ENCODE data around the gene PHKG2.

The PHKG2 gene

DNA sequence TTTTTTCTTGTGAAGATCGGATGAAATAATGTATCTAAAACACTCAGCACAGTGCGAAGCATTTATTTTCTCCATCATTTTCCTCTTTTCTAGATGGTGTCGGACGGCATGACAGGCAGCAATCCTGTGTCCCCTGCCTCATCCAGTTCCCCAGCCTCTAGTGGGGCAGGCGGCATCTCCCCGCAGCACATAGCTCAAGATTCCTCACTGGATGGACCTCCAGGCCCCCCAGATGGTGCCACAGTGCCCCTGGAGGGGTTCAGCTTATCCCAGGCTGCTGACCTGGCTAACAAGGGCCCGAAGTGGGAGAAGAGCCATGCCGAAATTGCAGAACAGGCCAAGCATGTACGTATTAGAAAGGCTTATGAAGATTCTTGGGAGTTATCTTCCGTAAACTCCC lies 44.3 kb upstream of the PHKG2 start:
- H3K4me3 ChIP-seq (ENCODE audit: low read depth, low read length), result no peak overlapping the region
- DNase-seq (ENCODE audit: low read depth), result no peak
- TF ChIP-seq, protein P1, sequence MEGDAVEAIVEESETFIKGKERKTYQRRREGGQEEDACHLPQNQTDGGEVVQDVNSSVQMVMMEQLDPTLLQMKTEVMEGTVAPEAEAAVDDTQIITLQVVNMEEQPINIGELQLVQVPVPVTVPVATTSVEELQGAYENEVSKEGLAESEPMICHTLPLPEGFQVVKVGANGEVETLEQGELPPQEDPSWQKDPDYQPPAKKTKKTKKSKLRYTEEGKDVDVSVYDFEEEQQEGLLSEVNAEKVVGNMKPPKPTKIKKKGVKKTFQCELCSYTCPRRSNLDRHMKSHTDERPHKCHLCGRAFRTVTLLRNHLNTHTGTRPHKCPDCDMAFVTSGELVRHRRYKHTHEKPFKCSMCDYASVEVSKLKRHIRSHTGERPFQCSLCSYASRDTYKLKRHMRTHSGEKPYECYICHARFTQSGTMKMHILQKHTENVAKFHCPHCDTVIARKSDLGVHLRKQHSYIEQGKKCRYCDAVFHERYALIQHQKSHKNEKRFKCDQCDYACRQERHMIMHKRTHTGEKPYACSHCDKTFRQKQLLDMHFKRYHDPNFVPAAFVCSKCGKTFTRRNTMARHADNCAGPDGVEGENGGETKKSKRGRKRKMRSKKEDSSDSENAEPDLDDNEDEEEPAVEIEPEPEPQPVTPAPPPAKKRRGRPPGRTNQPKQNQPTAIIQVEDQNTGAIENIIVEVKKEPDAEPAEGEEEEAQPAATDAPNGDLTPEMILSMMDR (IDR thresholded peaks at IDR 0.05; ENCODE audit: low read depth, low read length), result no peak
- TF ChIP-seq MYC (IDR thresholded peaks at IDR 0.05; ENCODE audit: low read depth, low read length) (no peak), POLR2A (IDR thresholded peaks at IDR 0.05; ENCODE audit: extremely low read depth, insufficient read length) (no peak)
- TF ChIP-seq, protein P2, sequence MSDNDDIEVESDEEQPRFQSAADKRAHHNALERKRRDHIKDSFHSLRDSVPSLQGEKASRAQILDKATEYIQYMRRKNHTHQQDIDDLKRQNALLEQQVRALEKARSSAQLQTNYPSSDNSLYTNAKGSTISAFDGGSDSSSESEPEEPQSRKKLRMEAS (IDR thresholded peaks at IDR 0.05; ENCODE audit: low read depth, low read length), result no peak

DNA sequence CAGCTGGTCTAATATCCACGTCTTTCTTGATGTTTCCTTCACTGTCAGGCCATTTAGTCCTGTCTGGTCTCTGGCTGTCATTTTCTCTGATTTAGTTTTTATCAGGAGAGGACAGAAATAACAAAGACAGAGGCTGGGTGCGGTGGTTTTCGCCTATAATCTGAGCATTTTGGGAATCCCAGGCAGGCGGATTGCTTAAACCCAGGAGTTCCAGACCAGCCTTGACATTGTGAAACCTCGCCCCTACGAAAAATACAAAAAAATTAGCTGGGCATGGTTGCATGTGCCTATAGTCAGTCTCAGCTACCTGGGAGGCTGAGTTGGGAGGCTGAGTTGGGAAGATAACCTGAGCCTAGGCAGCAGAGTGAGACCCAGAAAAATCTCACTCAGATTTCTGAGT lies 42.2 kb upstream of the PHKG2 start:
- DNase-seq (ENCODE audit: low read depth), result no peak
- H3K4me3 ChIP-seq (ENCODE audit: low read depth, low read length), result no peak overlapping the region
- TF ChIP-seq MYC (IDR thresholded peaks at IDR 0.05; ENCODE audit: low read depth, low read length), result no peak
- TF ChIP-seq, protein P2 (IDR thresholded peaks at IDR 0.05; ENCODE audit: low read depth, low read length), result no peak
- TF ChIP-seq POLR2A (IDR thresholded peaks at IDR 0.05; ENCODE audit: extremely low read depth, insufficient read length), result no peak
- TF ChIP-seq, protein P1 (IDR thresholded peaks at IDR 0.05; ENCODE audit: low read depth, low read length), result no peak

DNA sequence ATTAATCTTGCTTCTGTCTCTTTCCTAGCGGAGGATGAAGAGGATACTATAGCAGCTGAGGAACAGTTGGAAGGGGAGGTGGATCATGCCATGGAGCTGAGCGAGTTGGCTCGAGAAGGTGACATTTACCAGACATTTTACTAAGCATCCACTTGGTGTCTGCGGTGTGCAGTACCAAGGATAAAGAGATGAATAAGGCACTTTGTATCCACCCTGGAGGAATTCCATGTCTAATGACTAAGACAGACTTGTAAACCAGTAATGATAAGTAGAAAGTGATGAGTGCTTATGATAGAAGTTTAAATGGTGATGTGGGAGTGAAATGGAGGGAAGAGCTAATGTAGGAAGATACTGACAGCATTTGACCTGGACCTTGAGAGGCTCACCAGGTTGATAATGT lies 37.3 kb upstream of the PHKG2 start:
- no peak overlapping the region for H3K4me3 ChIP-seq (ENCODE audit: low read depth, low read length)
- TF ChIP-seq, protein P1 (IDR thresholded peaks at IDR 0.05; ENCODE audit: low read depth, low read length), result no peak
- TF ChIP-seq, protein P2 (IDR thresholded peaks at IDR 0.05; ENCODE audit: low read depth, low read length), result no peak
- TF ChIP-seq MYC (IDR thresholded peaks at IDR 0.05; ENCODE audit: low read depth, low read length) (no peak), POLR2A (IDR thresholded peaks at IDR 0.05; ENCODE audit: extremely low read depth, insufficient read length) (no peak)
- DNase-seq (ENCODE audit: low read depth), result no peak

DNA sequence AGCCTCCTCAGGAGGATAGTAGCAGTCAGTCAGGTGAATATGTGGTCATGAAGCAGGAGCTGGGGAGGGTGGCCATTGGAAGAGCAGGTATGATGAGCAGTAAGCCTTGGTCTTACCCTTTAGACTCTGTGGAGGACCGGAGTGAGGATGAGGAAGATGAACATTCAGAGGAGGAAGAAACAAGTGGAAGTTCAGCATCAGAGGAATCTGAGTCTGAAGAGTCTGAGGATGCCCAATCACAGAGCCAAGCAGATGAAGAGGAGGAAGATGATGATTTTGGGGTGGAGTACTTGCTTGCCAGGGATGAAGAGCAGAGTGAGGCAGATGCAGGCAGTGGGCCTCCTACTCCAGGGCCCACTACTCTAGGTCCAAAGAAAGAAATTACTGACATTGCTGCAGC lies 36.5 kb upstream of the PHKG2 start:
- TF ChIP-seq POLR2A (IDR thresholded peaks at IDR 0.05; ENCODE audit: extremely low read depth, insufficient read length) (no peak), MYC (IDR thresholded peaks at IDR 0.05; ENCODE audit: low read depth, low read length) (no peak)
- TF ChIP-seq, protein P1 (IDR thresholded peaks at IDR 0.05; ENCODE audit: low read depth, low read length), result no peak
- TF ChIP-seq, protein P2 (IDR thresholded peaks at IDR 0.05; ENCODE audit: low read depth, low read length), result no peak
- DNase-seq (ENCODE audit: low read depth), result no peak
- no peak overlapping the region for H3K4me3 ChIP-seq (ENCODE audit: low read depth, low read length)

DNA sequence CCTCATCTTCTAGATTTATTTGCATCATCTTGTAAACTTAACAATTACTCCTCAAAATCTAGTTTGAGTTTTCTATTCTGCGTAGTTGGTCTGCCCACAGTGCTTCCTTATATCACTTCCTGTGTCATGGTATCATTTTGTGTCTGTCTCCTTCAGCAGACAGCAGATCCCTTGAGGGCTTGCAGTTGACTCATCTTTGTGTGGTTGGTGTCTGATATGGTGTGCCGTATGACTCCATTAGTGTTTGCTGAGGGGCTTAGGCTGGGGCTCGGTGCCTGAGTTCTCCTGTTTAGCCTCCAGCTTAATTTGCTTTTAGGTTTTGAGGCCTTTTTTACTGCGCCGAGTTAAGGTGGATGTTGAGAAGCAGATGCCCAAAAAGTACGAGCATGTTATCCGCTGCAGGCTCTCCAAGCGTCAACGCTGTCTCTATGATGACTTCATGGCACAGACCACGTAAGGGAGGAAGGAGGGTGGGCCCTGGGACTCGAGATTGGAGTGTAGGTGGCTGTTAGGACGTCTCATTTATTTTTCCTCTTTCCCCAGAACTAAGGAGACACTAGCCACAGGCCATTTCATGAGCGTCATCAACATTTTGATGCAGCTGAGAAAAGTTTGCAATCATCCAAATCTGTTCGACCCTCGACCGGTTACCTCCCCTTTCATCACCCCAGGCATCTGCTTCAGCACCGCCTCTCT lies 32.3 kb upstream of the PHKG2 start:
- DNase-seq (ENCODE audit: low read depth), result peak; percentile 92
- TF ChIP-seq, protein P2 (IDR thresholded peaks at IDR 0.05; ENCODE audit: low read depth, low read length), result peak; percentile 11; the same call in 1 of the 2 replicates
- TF ChIP-seq, protein P1 (IDR thresholded peaks at IDR 0.05; ENCODE audit: low read depth, low read length), result no peak
- TF ChIP-seq POLR2A (IDR thresholded peaks at IDR 0.05; ENCODE audit: extremely low read depth, insufficient read length) (no peak), MYC (IDR thresholded peaks at IDR 0.05; ENCODE audit: low read depth, low read length) (no peak)
- H3K4me3 ChIP-seq (ENCODE audit: low read depth, low read length), result no peak overlapping the region

Measured in NB4 (cell line).